ENCODE data around the gene FDXACB1.

DNA sequence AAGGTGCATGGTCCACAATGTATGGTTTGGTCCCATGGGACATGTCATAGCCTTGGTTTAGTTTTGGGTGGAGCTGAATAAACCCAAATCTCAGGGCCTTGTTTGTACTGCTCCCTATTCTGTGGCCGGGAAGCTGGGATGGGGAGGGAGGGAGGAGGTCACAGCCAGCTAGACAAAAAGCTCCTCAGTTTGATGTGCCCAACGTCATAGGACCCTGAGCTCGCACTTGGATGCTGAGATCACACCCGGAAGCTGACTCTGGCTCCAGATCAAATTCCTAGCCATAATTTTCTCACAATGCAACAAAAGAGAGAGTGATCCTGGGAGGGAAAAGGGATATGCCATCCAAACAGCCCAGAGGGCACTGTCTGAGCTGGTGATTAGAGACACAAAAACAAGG, 35.0 kb upstream of the FDXACB1 start:
- TF ChIP-seq EZH2 (IDR thresholded peaks at IDR 0.05) = no peak
- no peak for TF ChIP-seq POLR2AphosphoS5 (IDR thresholded peaks at IDR 0.05; ENCODE audit: borderline replicate concordance, low read depth, low read length)
- TF ChIP-seq FOXP2 (optimal IDR thresholded peaks at IDR 0.05; ENCODE audit: control extremely low read depth, extremely low read length, insufficient read depth) = no peak
